Panc1 (cell line): Measurements from ENCODE around the gene ZFHX3. TPM values are rescaled to one million over a fixed set of nuclear protein-coding genes. Genes with fewer than 3 reads are reported as not detected.

Source experiments
- ATAC-seq: fragments of 200-7000 bp; cut with Tn5 transposase; 2 replicates; pipeline ENCODE4 v1.9.1; 2020; ENCODE audit warnings: mild to moderate bottlenecking, moderate library complexity
- BruUV-seq: library from RNA; stranded (reverse); fragments of 400-500 nt; replicated peaks from 2 replicates; lab custom pipeline; 2021; lab: Mats Ljungman, UMichigan
- CTCF ChIA-PET: fragments of 300-600 bp; sonication (Branson Sonifier 250); formaldehyde crosslinking; loops from one replicate; lab custom pipeline; 2022; ENCODE audit warnings: antibody characterized with exemption; lab: Charles Lee
- POLR2A ChIA-PET: fragments of 300-600 bp; sonication (Branson Sonifier 250); formaldehyde crosslinking; loops from one replicate; lab custom pipeline; 2022; ENCODE audit warnings: antibody characterized with exemption; lab: Charles Lee
- DNase-seq: peaks from one replicate; pipeline ENCODE4 v3.0.0-alpha.2; 2010; ENCODE audit warnings: low read depth, low spot score
- H3K27ac ChIP-seq: 2 replicates; pipeline ENCODE4 v1.5.1; 2011; ENCODE audit warnings: mild to moderate bottlenecking, low read length, inconsistent platforms
- H3K27me3 ChIP-seq: fragments of 200-500 bp; sonication (Bioruptor generic); 2 replicates; pipeline ENCODE4 v1.6.0; 2014; ENCODE audit warnings: low read length, inconsistent platforms; ENCODE audit not compliant: control insufficient read depth, insufficient read depth
- H3K36me3 ChIP-seq: fragments of 200-500 bp; sonication (Bioruptor generic); 2 replicates; pipeline ENCODE4 v1.5.1; 2014; ENCODE audit warnings: inconsistent platforms, mild to moderate bottlenecking, low read length, moderate library complexity; ENCODE audit not compliant: control insufficient read depth, insufficient read depth
- H3K4me1 ChIP-seq: 2 replicates; pipeline ENCODE4 v1.5.1; 2011; ENCODE audit warnings: inconsistent platforms, mild to moderate bottlenecking, low read length, moderate library complexity; ENCODE audit not compliant: control insufficient read depth, insufficient read depth
- H3K4me3 ChIP-seq, 2 experiments: 2 replicates each; pipeline ENCODE4 v1.5.1; 2011 to 2012; ENCODE audit warnings: low read depth in 2 of 2, low read length in 2 of 2, mild to moderate bottlenecking in 2 of 2, inconsistent platforms in 1 of 2, moderate library complexity in 1 of 2
- H3K9me3 ChIP-seq: fragments of 200-500 bp; sonication (Bioruptor generic); 2 replicates; pipeline ENCODE4 v1.5.1; 2014; ENCODE audit warnings: low read depth, mild to moderate bottlenecking, inconsistent platforms, low read length, moderate library complexity; ENCODE audit not compliant: control insufficient read depth, insufficient read depth
- POLR2AphosphoS5 ChIP-seq: IDR thresholded peaks from 2 replicates; pipeline ENCODE4 v1.6.1; 2012; ENCODE audit warnings: mild to moderate bottlenecking, low read depth, low read length, moderate library complexity
- SIN3A ChIP-seq: IDR thresholded peaks from 2 replicates; pipeline ENCODE4 v1.6.1; 2012; ENCODE audit warnings: low read depth, mild to moderate bottlenecking, low read length, moderate library complexity, borderline replicate concordance; ENCODE audit not compliant: insufficient read depth
- TCF7L2 ChIP-seq: IDR thresholded peaks from 2 replicates; pipeline ENCODE4 v1.6.1; 2011; ENCODE audit warnings: mild to moderate bottlenecking, low read depth, low read length, inconsistent platforms
- in situ Hi-C: cut with HindIII; loops from 2 replicates; pipeline ENCODE4 v1.10.0; 2016; ENCODE audit warnings: low sequenced_read_pairs, low pct_unique_long_range_greater_than_20kb
- intact Hi-C: fragments of 100-400 bp; cut with micrococcal nuclease; formaldehyde crosslinking; loops from one replicate; pipeline ENCODE4 v1.10.0; 2022; ENCODE audit not compliant: unreplicated experiment
- total RNA-seq: library from RNA; stranded (reverse); gene quantifications from one replicate; pipeline ENCODE4 v1.2.1, GENCODE V29; 2021; ENCODE audit not compliant: unreplicated experiment
- TF ChIP-seq, protein P1 (sequence below): fragments of 450-650 bp; IDR thresholded peaks from 2 replicates; pipeline ENCODE4 v1.5.1; 2017; ENCODE audit warnings: mild to moderate bottlenecking
- TF ChIP-seq, protein P2 (sequence below), 2 experiments: IDR thresholded peaks; 2 replicates each; pipeline ENCODE4 v1.6.1; 2011 to 2012; ENCODE audit warnings: low read depth in 2 of 2, control low read depth in 1 of 2, low read length in 1 of 2, mild to moderate bottlenecking in 1 of 2, moderate library complexity in 1 of 2; ENCODE audit not compliant: insufficient read depth in 1 of 2

ZFHX3 gene
- total RNA-seq, 1 experiment from 2014 or later: 7.1 TPM

DNA sequence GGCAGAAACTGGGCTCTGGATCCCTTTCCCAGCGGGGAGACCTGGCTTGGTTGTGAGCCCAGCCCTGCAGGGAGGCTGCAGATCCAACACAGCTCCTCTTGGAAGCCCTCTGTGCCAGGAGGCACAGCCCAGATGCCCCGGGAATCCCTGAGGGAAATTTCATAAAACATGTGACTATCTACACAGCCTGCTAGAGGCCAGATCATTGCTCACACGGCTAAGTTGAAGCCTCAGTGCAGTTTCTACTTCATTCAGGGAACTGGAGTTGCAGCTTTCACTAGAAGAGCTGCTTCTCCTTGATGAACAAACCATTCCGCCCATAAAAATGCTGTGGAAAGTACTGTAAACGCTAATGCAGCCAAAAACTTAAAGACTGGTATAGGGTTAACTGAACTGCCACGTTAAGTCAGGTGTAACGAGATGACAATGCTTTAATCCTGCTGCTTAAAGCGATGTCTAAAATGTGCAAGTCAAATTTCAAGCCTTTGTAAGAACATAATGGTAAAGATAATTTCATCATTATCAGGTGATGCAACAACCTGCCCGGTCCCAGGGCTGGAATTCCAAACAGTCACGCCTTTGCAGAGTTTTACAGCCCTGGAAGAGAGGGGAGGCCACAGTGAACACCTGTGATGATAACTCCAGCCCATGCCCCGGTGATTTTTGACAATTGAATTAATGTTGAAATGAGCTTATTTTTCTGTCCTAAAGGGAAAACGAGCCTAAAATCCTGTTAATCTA, 172.5 kb downstream of the ZFHX3 start:
- in situ Hi-C loops (no loop called here), intact Hi-C loops (no loop called here)
- Histone ChIP-seq H3K4me1 (no peaks in the 10 kb centered on the region), H3K27me3 (no peaks in the 10 kb centered on the region), H3K27ac (no peak overlapping the region), H3K36me3 (no peaks in the 10 kb centered on the region), H3K4me3 (no peak overlapping the region), H3K9me3 (no peaks in the 10 kb centered on the region)
- no peak for ATAC-seq
- no TSS peak for BruUV-seq
- no peak for DNase-seq
- CTCF ChIA-PET: no interaction called here
- POLR2A ChIA-PET: no interaction called here
- TF ChIP-seq SIN3A: no peak

DNA sequence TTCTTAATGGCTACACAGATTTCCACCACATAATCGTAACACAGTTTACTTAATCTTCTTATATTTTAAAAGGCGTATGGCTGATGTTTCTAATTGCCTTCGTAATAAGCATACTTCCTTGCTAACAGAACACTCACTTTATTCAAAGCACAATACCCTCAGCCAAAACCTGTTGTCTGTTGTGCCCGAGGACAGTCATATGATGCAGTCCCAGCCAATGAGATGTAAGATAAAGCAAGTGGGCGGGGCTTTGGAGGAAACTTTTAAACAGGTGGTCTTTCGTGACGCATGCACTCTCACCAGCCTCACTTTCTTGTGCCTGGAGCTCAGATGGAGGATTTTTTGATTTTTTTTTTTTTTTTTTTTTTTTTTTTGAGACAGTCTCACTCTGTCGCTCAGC, 174.1 kb downstream of the ZFHX3 start:
- no TSS peak for BruUV-seq
- CTCF ChIA-PET: no interaction called here
- TF ChIP-seq, protein P1, sequence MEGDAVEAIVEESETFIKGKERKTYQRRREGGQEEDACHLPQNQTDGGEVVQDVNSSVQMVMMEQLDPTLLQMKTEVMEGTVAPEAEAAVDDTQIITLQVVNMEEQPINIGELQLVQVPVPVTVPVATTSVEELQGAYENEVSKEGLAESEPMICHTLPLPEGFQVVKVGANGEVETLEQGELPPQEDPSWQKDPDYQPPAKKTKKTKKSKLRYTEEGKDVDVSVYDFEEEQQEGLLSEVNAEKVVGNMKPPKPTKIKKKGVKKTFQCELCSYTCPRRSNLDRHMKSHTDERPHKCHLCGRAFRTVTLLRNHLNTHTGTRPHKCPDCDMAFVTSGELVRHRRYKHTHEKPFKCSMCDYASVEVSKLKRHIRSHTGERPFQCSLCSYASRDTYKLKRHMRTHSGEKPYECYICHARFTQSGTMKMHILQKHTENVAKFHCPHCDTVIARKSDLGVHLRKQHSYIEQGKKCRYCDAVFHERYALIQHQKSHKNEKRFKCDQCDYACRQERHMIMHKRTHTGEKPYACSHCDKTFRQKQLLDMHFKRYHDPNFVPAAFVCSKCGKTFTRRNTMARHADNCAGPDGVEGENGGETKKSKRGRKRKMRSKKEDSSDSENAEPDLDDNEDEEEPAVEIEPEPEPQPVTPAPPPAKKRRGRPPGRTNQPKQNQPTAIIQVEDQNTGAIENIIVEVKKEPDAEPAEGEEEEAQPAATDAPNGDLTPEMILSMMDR: no peak
- no peak for TF ChIP-seq TCF7L2
- TF ChIP-seq, protein P2, sequence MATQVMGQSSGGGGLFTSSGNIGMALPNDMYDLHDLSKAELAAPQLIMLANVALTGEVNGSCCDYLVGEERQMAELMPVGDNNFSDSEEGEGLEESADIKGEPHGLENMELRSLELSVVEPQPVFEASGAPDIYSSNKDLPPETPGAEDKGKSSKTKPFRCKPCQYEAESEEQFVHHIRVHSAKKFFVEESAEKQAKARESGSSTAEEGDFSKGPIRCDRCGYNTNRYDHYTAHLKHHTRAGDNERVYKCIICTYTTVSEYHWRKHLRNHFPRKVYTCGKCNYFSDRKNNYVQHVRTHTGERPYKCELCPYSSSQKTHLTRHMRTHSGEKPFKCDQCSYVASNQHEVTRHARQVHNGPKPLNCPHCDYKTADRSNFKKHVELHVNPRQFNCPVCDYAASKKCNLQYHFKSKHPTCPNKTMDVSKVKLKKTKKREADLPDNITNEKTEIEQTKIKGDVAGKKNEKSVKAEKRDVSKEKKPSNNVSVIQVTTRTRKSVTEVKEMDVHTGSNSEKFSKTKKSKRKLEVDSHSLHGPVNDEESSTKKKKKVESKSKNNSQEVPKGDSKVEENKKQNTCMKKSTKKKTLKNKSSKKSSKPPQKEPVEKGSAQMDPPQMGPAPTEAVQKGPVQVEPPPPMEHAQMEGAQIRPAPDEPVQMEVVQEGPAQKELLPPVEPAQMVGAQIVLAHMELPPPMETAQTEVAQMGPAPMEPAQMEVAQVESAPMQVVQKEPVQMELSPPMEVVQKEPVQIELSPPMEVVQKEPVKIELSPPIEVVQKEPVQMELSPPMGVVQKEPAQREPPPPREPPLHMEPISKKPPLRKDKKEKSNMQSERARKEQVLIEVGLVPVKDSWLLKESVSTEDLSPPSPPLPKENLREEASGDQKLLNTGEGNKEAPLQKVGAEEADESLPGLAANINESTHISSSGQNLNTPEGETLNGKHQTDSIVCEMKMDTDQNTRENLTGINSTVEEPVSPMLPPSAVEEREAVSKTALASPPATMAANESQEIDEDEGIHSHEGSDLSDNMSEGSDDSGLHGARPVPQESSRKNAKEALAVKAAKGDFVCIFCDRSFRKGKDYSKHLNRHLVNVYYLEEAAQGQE (IDR thresholded peaks at IDR 0.05; ENCODE audit: insufficient read depth in 1 of 2, low read depth in 2 of 2, low read length in 1 of 2): no peak
- TF ChIP-seq SIN3A: no peak
- no peak for TF ChIP-seq POLR2AphosphoS5
- DNase-seq (no peak), ATAC-seq (no peak)
- H3K4me1 ChIP-seq: no peaks in the 10 kb centered on the region
- no peaks in the 10 kb centered on the region for H3K36me3 ChIP-seq
- POLR2A ChIA-PET: no interaction called here
- H3K27ac ChIP-seq: no peak overlapping the region
- no peaks in the 10 kb centered on the region for H3K27me3 ChIP-seq
- in situ Hi-C loops: no loop called here
- intact Hi-C loops: no loop called here
- H3K9me3 ChIP-seq: no peaks in the 10 kb centered on the region
- no peak overlapping the region for H3K4me3 ChIP-seq

DNA sequence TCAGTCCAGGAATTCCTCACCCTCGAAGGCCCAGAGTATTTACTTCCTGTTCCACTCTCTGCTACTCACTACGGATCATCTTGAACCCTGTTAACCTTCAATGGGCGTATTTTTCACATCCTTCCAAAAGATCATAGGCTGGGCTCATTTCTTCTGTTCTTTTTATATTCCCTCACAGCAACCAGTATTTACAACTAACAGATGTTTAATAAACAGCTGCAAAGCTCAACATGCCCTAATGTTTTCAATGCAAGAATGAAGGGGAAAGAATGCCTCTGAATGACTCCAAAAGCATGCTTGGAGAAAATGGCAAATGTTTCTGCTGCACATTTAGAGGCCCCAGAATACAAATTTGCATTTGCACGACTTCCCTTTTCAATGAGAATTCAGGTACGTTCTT, 174.9 kb downstream of the ZFHX3 start:
- CTCF ChIA-PET: no interaction called here

More for the DNA sequence above, 174.9 kb downstream of the ZFHX3 start:
- no TSS peak for BruUV-seq
- Histone ChIP-seq H3K4me1 (no peaks in the 10 kb centered on the region), H3K27me3 (no peaks in the 10 kb centered on the region), H3K9me3 (no peaks in the 10 kb centered on the region), H3K27ac (no peak overlapping the region), H3K36me3 (no peaks in the 10 kb centered on the region), H3K4me3 (no peak overlapping the region)
- in situ Hi-C loops: no loop called here
- intact Hi-C loops: no loop called here
- DNase-seq (no peak), ATAC-seq (no peak)
- POLR2A ChIA-PET: no interaction called here
- TF ChIP-seq, protein P2 (IDR thresholded peaks at IDR 0.05; ENCODE audit: insufficient read depth in 1 of 2, low read depth in 2 of 2, low read length in 1 of 2): no peak
- no peak for TF ChIP-seq TCF7L2
- no peak for TF ChIP-seq POLR2AphosphoS5
- TF ChIP-seq, protein P1: no peak
- TF ChIP-seq SIN3A: no peak
